ENCODE data around the gene WWOX. TPM values are rescaled to one million over a fixed set of nuclear protein-coding genes. Genes with fewer than 3 reads are reported as not detected.

Gene WWOX
- total RNA-seq, 6 donors from 2014 or later, result 18.7 to 167 (median 31.0) TPM

DNA sequence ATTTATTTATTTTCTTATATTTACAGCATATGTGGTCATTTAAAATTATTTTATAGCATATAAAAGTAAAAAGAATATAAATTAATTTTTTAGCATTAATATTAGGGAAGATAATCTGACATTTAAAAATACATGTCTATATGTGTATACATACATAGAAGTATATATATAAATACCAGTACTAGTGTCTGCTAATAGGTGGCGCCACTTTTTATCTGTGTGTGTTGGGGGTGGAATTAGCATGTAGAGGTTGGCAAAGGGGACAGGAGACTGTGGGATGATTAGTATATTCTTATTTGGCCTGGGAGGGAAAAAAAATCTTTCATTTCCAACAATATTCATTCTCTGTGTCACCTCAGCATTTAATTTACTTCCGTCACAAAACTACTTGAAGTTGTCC is 359.1 kb downstream of the WWOX start:
- Histone ChIP-seq H3K4me1 (peaks cover 0 to 6% (median 0%) of the 10 kb centered on the region in 4 donors), H3K4me3 (no peak overlapping the region), H3K27ac (no peak overlapping the region), H3K9me3 (no peaks in the 10 kb centered on the region), H3K27me3 (no peaks in the 10 kb centered on the region), H3K36me3 (no peaks in the 10 kb centered on the region)
- no peak for DNase-seq
- TF ChIP-seq, protein P1, sequence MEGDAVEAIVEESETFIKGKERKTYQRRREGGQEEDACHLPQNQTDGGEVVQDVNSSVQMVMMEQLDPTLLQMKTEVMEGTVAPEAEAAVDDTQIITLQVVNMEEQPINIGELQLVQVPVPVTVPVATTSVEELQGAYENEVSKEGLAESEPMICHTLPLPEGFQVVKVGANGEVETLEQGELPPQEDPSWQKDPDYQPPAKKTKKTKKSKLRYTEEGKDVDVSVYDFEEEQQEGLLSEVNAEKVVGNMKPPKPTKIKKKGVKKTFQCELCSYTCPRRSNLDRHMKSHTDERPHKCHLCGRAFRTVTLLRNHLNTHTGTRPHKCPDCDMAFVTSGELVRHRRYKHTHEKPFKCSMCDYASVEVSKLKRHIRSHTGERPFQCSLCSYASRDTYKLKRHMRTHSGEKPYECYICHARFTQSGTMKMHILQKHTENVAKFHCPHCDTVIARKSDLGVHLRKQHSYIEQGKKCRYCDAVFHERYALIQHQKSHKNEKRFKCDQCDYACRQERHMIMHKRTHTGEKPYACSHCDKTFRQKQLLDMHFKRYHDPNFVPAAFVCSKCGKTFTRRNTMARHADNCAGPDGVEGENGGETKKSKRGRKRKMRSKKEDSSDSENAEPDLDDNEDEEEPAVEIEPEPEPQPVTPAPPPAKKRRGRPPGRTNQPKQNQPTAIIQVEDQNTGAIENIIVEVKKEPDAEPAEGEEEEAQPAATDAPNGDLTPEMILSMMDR (IDR thresholded peaks at IDR 0.05), result no peak
- TF ChIP-seq POLR2AphosphoS5 (IDR thresholded peaks at IDR 0.05), result no peak
- TF ChIP-seq EP300 (IDR thresholded peaks at IDR 0.05), result no peak
- no peak for TF ChIP-seq POLR2A (IDR thresholded peaks at IDR 0.05)
- WGBS, 2 donors, result 97% methylated on average over 2 of the region's 2 CpGs
- ATAC-seq (ENCODE audit: low FRiP score in 2 of 2), result no peak

DNA sequence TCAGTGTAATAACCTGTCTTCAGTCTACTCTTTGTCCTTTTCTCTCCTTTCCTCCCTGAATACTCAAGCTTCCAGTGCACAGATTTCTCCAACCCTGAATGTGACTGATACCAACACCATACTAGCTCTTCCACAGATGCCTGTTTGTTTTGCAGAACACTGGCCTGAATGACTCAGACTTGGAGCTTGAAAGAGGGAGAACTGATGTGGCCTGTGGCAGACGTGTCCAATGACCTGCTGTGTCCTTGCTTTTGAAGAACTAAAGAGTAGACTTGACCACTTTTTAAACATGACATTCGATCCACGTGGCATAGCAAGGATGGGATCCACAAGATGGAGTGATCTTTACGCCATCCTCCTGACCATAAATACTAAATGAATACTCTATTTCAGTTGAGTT is 361.0 kb downstream of the WWOX start:
- Histone ChIP-seq H3K9me3 (no peaks in the 10 kb centered on the region), H3K27me3 (no peaks in the 10 kb centered on the region), H3K4me3 (no peak overlapping the region), H3K4me1 (peaks cover 0 to 6% (median 0%) of the 10 kb centered on the region in 4 donors), H3K36me3 (no peaks in the 10 kb centered on the region), H3K27ac (peak overlapping the region in 1 of 4 donors; percentile 35)
- no peak for DNase-seq
- no peak for ATAC-seq (ENCODE audit: low FRiP score in 2 of 2)
- TF ChIP-seq EP300 (IDR thresholded peaks at IDR 0.05), result no peak
- no peak for TF ChIP-seq POLR2A (IDR thresholded peaks at IDR 0.05)
- TF ChIP-seq, protein P1 (IDR thresholded peaks at IDR 0.05), result no peak
- TF ChIP-seq POLR2AphosphoS5 (IDR thresholded peaks at IDR 0.05), result no peak
- WGBS, 2 donors, result 92 to 96% methylated on average over 4 of the region's 4 CpGs

DNA sequence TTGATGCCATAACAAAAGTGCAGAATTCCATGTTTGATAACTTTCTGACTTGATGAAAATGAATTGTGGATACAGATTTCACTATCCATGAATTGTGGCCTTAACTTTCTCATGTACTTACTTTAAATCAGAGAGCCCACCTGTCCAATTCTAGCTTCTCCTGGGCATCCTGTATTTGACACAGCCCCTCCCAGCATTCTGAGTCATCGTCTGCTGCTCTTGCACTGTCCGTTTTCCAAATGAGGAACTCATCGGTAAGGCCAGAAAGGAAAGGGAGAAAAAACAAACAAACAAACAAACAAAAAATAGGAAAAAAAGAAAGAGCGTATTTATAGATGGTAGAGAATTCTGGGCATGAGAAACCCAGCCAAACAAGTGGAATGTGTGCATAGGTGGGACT is 361.6 kb downstream of the WWOX start:
- H3K27ac ChIP-seq, result no peak overlapping the region
- H3K9me3 ChIP-seq, result no peaks in the 10 kb centered on the region
- no peak for DNase-seq
- H3K4me1 ChIP-seq, result peaks cover 0 to 6% (median 0%) of the 10 kb centered on the region in 4 donors
- H3K27me3 ChIP-seq, result no peaks in the 10 kb centered on the region
- no peaks in the 10 kb centered on the region for H3K36me3 ChIP-seq
- WGBS, 2 donors, result 64% methylated on average over 4 of the region's 4 CpGs
- ATAC-seq (ENCODE audit: low FRiP score in 2 of 2), result no peak
- no peak overlapping the region for H3K4me3 ChIP-seq
- TF ChIP-seq POLR2A (IDR thresholded peaks at IDR 0.05), result no peak

DNA sequence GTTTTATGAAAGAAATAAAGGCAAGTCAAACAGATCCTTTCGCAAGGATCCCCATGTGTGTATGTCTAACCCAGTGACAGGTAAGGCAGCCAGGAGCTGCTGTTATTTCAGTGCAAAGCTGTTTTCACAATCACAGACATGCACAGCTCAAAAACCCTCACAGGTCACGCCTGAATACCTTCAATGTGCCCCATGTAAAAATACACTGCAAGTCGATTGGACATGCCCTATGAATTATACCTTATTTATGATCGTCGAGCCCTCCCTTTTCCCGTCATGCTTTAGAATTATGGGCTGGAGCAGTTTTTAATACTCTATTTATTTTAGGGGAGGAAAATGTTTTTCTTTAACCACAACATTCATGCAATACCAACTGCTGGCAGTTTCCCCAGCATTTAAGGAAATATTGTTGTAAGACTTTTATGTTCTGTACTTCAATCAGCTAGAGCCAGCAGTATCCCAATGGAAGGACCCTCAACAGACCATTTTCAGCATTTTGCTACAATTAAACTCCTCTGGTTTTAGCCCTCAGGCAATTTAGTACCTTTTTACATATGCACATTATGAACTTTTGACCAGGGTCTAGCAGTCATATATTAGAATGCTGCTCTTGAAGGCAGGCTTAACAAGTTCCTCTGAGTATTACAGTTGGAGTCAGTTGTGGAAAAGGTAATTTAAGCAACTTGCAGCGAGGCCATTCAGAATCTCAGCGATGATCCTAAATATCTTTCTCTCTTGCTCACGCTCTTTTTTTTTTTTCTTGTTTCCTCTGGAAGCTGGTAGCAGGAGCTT is 362.2 kb downstream of the WWOX start:
- 47 to 65% methylated on average over 9 of the region's 9 CpGs for WGBS, 2 donors
- Histone ChIP-seq H3K36me3 (no peaks in the 10 kb centered on the region), H3K4me1 (peaks cover 0 to 6% (median 0%) of the 10 kb centered on the region in 4 donors), H3K27ac (no peak overlapping the region), H3K27me3 (no peaks in the 10 kb centered on the region), H3K9me3 (no peaks in the 10 kb centered on the region), H3K4me3 (no peak overlapping the region)
- no peak for DNase-seq
- TF ChIP-seq, protein P1 (IDR thresholded peaks at IDR 0.05), result no peak
- no peak for TF ChIP-seq POLR2A (IDR thresholded peaks at IDR 0.05)
- no peak for TF ChIP-seq POLR2AphosphoS5 (IDR thresholded peaks at IDR 0.05)
- no peak for TF ChIP-seq EP300 (IDR thresholded peaks at IDR 0.05)
- no peak for ATAC-seq (ENCODE audit: low FRiP score in 2 of 2)

DNA sequence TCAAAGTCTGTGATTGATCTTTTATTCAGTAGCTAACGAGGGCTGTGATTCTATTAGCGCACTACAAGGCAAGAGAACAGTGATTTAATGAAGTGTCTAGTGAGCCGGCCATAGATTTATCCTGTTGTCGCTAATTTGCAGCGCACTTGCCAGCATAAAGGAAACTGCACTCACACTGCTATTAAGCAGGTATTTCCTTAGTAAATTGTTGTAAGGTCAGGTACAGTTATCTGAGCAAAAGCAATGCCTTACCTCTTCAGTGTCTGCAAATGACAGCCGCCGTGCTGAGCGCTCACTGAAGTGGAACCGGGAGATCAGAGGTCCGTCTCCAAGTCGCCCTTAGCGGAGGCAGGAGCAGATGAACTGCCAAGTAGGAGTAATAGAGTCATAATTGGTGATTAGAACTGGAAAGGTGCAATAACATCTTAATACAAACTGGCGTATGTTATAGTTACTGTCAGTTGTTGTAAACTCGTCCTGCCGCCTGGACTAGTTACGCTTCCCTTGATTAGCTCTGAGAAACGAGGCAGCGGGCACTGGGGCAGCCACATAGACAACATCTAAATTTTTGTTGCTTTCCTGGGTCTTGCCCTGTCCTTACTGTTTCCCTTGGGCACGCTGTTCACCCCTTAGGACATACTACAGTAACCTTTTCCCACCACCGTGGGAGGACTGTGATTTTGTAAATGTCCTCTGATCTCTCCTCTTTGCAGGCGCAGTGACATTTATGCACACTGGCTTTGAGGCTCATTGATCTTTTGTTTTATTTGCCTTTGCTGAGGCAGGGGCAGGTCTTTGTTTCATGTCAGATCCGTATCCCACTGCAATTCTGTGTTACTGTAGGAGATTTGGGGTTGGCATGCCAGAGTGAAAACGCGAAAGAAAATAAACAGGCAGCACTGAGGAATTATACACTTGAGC is 363.1 kb downstream of the WWOX start:
- Histone ChIP-seq H3K4me3 (no peak overlapping the region), H3K9me3 (no peaks in the 10 kb centered on the region), H3K36me3 (no peaks in the 10 kb centered on the region), H3K27me3 (no peaks in the 10 kb centered on the region), H3K27ac (no peak overlapping the region), H3K4me1 (peaks cover 0 to 6% (median 0%) of the 10 kb centered on the region in 4 donors)
- TF ChIP-seq EP300 (IDR thresholded peaks at IDR 0.05) (no peak), POLR2AphosphoS5 (IDR thresholded peaks at IDR 0.05) (no peak), POLR2A (IDR thresholded peaks at IDR 0.05) (no peak)
- TF ChIP-seq, protein P1 (IDR thresholded peaks at IDR 0.05), result no peak
- no peak for ATAC-seq (ENCODE audit: low FRiP score in 2 of 2)
- 73 to 80% methylated on average over 24 of the region's 24 CpGs for WGBS, 2 donors
- no peak for DNase-seq
